H9 (cell line): Measurements from ENCODE around the gene EFCAB11. TPM values are rescaled to one million over a fixed set of nuclear protein-coding genes. Genes with fewer than 3 reads are reported as not detected.

Experiments used
- DNase-seq: peaks from one replicate; pipeline ENCODE4 v3.0.0-alpha.2; 2017
- H2AFZ ChIP-seq: one replicate; pipeline ENCODE4 v1.6.1; 2013; ENCODE audit warnings: mild to moderate bottlenecking, low read length, control low read depth, moderate library complexity
- H2AK5ac ChIP-seq: 2 replicates; pipeline ENCODE4 v1.6.1; 2013; ENCODE audit warnings: low read length, control low read depth, mixed read lengths; ENCODE audit not compliant: insufficient read length
- H2BK120ac ChIP-seq: one replicate; pipeline ENCODE4 v1.6.1; 2013; ENCODE audit warnings: low read depth, mild to moderate bottlenecking, low read length, control low read depth, inconsistent platforms; ENCODE audit not compliant: poor library complexity, severe bottlenecking
- H2BK12ac ChIP-seq: 2 replicates; pipeline ENCODE4 v1.6.1; 2013; ENCODE audit warnings: low read length, control low read depth, mixed read lengths, low read depth; ENCODE audit not compliant: insufficient read length
- H2BK15ac ChIP-seq: 2 replicates; pipeline ENCODE4 v1.6.1; 2013; ENCODE audit warnings: low read depth, low read length, control low read depth
- H2BK20ac ChIP-seq: one replicate; pipeline ENCODE4 v1.6.1; 2013; ENCODE audit warnings: low read depth, mild to moderate bottlenecking, low read length, control low read depth, inconsistent platforms; ENCODE audit not compliant: poor library complexity, severe bottlenecking
- H2BK5ac ChIP-seq: 2 replicates; pipeline ENCODE4 v1.6.1; 2013; ENCODE audit warnings: low read length, control low read depth, mixed read lengths; ENCODE audit not compliant: insufficient read length
- H3K14ac ChIP-seq: 2 replicates; pipeline ENCODE4 v1.6.1; 2013; ENCODE audit warnings: low read length, control low read depth; ENCODE audit not compliant: insufficient read depth
- H3K18ac ChIP-seq: 2 replicates; pipeline ENCODE4 v1.6.1; 2013; ENCODE audit warnings: low read depth, mild to moderate bottlenecking, mixed read lengths, low read length, control low read depth; ENCODE audit not compliant: insufficient read length
- H3K23ac ChIP-seq: 2 replicates; pipeline ENCODE4 v1.6.1; 2013; ENCODE audit warnings: low read length, control low read depth, mixed read lengths, low read depth; ENCODE audit not compliant: insufficient read length
- H3K23me2 ChIP-seq: 2 replicates; pipeline ENCODE4 v1.6.1; 2013; ENCODE audit warnings: low read depth, mild to moderate bottlenecking, mixed read lengths, low read length, control low read depth; ENCODE audit not compliant: insufficient read length, poor library complexity, severe bottlenecking
- H3K27ac ChIP-seq: 2 replicates; pipeline ENCODE4 v1.5.1; 2013; ENCODE audit warnings: low read length, control low read depth, mixed read lengths, low read depth; ENCODE audit not compliant: insufficient read length
- H3K27me3 ChIP-seq: 2 replicates; pipeline ENCODE4 v1.6.1; 2013; ENCODE audit warnings: low read length, control low read depth, inconsistent platforms; ENCODE audit not compliant: insufficient read depth
- H3K4ac ChIP-seq: 2 replicates; pipeline ENCODE4 v1.6.1; 2013; ENCODE audit warnings: low read depth, mild to moderate bottlenecking, control low read depth, inconsistent platforms, low read length, moderate library complexity
- H3K4me1 ChIP-seq: 2 replicates; pipeline ENCODE4 v1.6.1; 2013; ENCODE audit warnings: low read length, control low read depth, inconsistent platforms; ENCODE audit not compliant: insufficient read depth
- H3K4me2 ChIP-seq: 2 replicates; pipeline ENCODE4 v1.6.1; 2013; ENCODE audit warnings: low read length, control low read depth, mixed read lengths; ENCODE audit not compliant: insufficient read length, insufficient read depth
- H3K56ac ChIP-seq: 2 replicates; pipeline ENCODE4 v1.6.1; 2013; ENCODE audit warnings: low read depth, mild to moderate bottlenecking, mixed read lengths, low read length, control low read depth; ENCODE audit not compliant: insufficient read length
- H3K79me1 ChIP-seq: 2 replicates; pipeline ENCODE4 v1.6.1; 2013; ENCODE audit warnings: low read depth, mild to moderate bottlenecking, moderate library complexity, low read length, control low read depth, inconsistent platforms; ENCODE audit not compliant: insufficient read depth, poor library complexity, severe bottlenecking
- H3K79me2 ChIP-seq: 2 replicates; pipeline ENCODE4 v1.6.1; 2013; ENCODE audit warnings: low read length, control low read depth, inconsistent platforms; ENCODE audit not compliant: insufficient read depth
- H3K9ac ChIP-seq: 2 replicates; pipeline ENCODE4 v1.6.1; 2013; ENCODE audit warnings: low read length, control low read depth, mixed read lengths; ENCODE audit not compliant: insufficient read length; ENCODE audit errors: extremely low read depth
- H3K9me3 ChIP-seq: one replicate; pipeline ENCODE4 v1.6.1; 2013; ENCODE audit warnings: low read depth, low read length, inconsistent platforms; ENCODE audit not compliant: control insufficient read depth
- H3T11ph ChIP-seq: one replicate; pipeline ENCODE4 v1.6.1; 2013; ENCODE audit warnings: mild to moderate bottlenecking, low read length, control low read depth, inconsistent platforms
- H4K20me1 ChIP-seq: one replicate; pipeline ENCODE4 v1.6.1; 2013; ENCODE audit not compliant: control insufficient read depth, insufficient read length, insufficient read depth
- H4K5ac ChIP-seq: 2 replicates; pipeline ENCODE4 v1.6.1; 2013; ENCODE audit warnings: low read depth, mild to moderate bottlenecking, mixed read lengths, low read length, control low read depth; ENCODE audit not compliant: insufficient read length
- H4K8ac ChIP-seq: replicated peaks from 2 replicates; pipeline ENCODE4 v1.6.1; 2013; ENCODE audit warnings: low read length, control low read depth, mixed read lengths, low read depth; ENCODE audit not compliant: insufficient read length
- H4K91ac ChIP-seq: 2 replicates; pipeline ENCODE4 v1.6.1; 2013; ENCODE audit warnings: low read depth, mild to moderate bottlenecking, moderate library complexity, mixed read lengths, low read length, control low read depth; ENCODE audit not compliant: insufficient read length
- H3K27ac Mint-ChIP-seq, 3 experiments: 2 replicates in 2 of 3; 3 replicates in 1 of 3; pipeline ENCODE4 v1.8.0; 2020 to 2021; ENCODE audit warnings: mixed read lengths in 3 of 3, mild to moderate bottlenecking in 1 of 3, moderate library complexity in 1 of 3
- H3K27me3 Mint-ChIP-seq: 2 replicates; pipeline ENCODE4 v1.8.0; 2021; ENCODE audit warnings: low read depth, mild to moderate bottlenecking, moderate library complexity, mixed read lengths
- H3K36me3 Mint-ChIP-seq, 3 experiments: 2 replicates in 2 of 3; 3 replicates in 1 of 3; pipeline ENCODE4 v1.8.0; 2020 to 2021; ENCODE audit warnings: low read depth in 3 of 3, mixed read lengths in 3 of 3; ENCODE audit not compliant: insufficient read depth in 1 of 3
- H3K4me1 Mint-ChIP-seq, 2 experiments: 2 replicates each; pipeline ENCODE4 v1.8.0; 2020; ENCODE audit warnings: mixed read lengths in 2 of 2
- H3K4me3 Mint-ChIP-seq, 2 experiments: 2 replicates in 1 of 2; 3 replicates in 1 of 2; pipeline ENCODE4 v1.8.0; 2020 to 2021; ENCODE audit warnings: mild to moderate bottlenecking in 2 of 2, mixed read lengths in 2 of 2, moderate library complexity in 1 of 2
- H3K9me3 Mint-ChIP-seq, 2 experiments: 2 replicates in 1 of 2; 3 replicates in 1 of 2; pipeline ENCODE4 v1.8.0; 2020; ENCODE audit warnings: mild to moderate bottlenecking in 2 of 2, mixed read lengths in 2 of 2, moderate library complexity in 1 of 2
- CTCF ChIP-seq: fragments of 200-600 bp; sonication (generic); conservative IDR thresholded peaks from 3 replicates; pipeline ENCODE4 v1.8.0; 2021; ENCODE audit warnings: antibody characterized with exemption, mild to moderate bottlenecking
- WGBS: extraction: QIAGEN DNeasy Blood & Tissue Kit; methylation state at CpG from one replicate; pipeline ENCODE4 v1.1.7; 2013; ENCODE audit warnings: missing lambda C conversion rate, low lambda C conversion rate, mixed read lengths; ENCODE audit not compliant: insufficient read length; ENCODE audit errors: extremely low coverage; 5-methylcytosine and 5-hydroxymethylcytosine counted together
- total RNA-seq: library from RNA; stranded (reverse); gene quantifications from 2 replicates; pipeline ENCODE4 v1.2.1, GENCODE V29; 2021

EFCAB11 gene
- total RNA-seq, 1 experiment from 2014 or later: 17.4 TPM

GRCh38 chr14:89779707-89780106 is 174.8 kb downstream of the EFCAB11 start:
- Mint-ChIP-seq H3K27me3 (no peaks in the 10 kb centered on the region; the same call in 1 of the 2 replicates), H3K36me3 (no peaks in the 10 kb centered on the region), H3K9me3 (no peaks in the 10 kb centered on the region), H3K27ac (peak overlapping the region in 1 of 3 experiments; percentile 64; a peak in 1 of 7 replicates), H3K4me3 (no peak overlapping the region), H3K4me1 (peaks cover 5% of the 10 kb centered on the region in 2 experiments; a peak in 1 of 4 replicates)
- peak; percentile 48 for DNase-seq
- Histone ChIP-seq H3K27me3 (no peaks in the 10 kb centered on the region), H3K79me1 (no peaks in the 10 kb centered on the region), H3K23me2 (no peaks in the 10 kb centered on the region), H3K23ac (no peak overlapping the region), H3K4me1 (no peaks in the 10 kb centered on the region; the same call in 1 of the 2 replicates), H2BK12ac (no peak overlapping the region), H2BK15ac (no peak overlapping the region), H3K79me2 (no peaks in the 10 kb centered on the region), H3K27ac (no peak overlapping the region), H3K14ac (no peak overlapping the region), H4K20me1 (no peaks in the 10 kb centered on the region), H2BK5ac (no peak overlapping the region), H3K56ac (no peak overlapping the region), H2BK120ac (no peak overlapping the region), H4K91ac (no peak overlapping the region), H2AFZ (no peak overlapping the region), H2AK5ac (no peak overlapping the region), H3T11ph (no peak overlapping the region), H4K8ac (no peak overlapping the region), H3K4me2 (no peak overlapping the region), H2BK20ac (no peak overlapping the region), H3K4ac (no peak overlapping the region), H3K18ac (no peak overlapping the region), H3K9me3 (no peaks in the 10 kb centered on the region), H3K9ac (no peak overlapping the region), H4K5ac (no peak overlapping the region)
- peak; percentile 49; the same call in 2 of the 3 replicates for TF ChIP-seq CTCF
- no CpG with 5 or more reads among the region's 8 CpGs for WGBS
